GM06990 (cell line): Measurements from ENCODE around the gene XYLT1.
"Not testable (repeated sequence)": the region's sequence is repeated elsewhere in the genome, so short reads cannot be mapped to it uniquely, and the experiment has no call there.

Experiments used
- DNase-seq: peaks from one replicate; pipeline ENCODE4 v3.0.0-alpha.2; 2011; ENCODE audit not compliant: insufficient read length; ENCODE audit errors: extremely low read depth
- H3K27me3 ChIP-seq: replicated peaks from 2 replicates; pipeline ENCODE4 v1.6.0; 2011; ENCODE audit warnings: low read length; ENCODE audit not compliant: control insufficient read depth, insufficient read depth
- H3K36me3 ChIP-seq: 2 replicates; pipeline ENCODE4 v1.5.1; 2011; ENCODE audit warnings: low read length; ENCODE audit not compliant: control insufficient read depth, insufficient read depth
- H3K4me3 ChIP-seq: replicated peaks from 2 replicates; pipeline ENCODE4 v1.5.1; 2011; ENCODE audit warnings: low read depth, mild to moderate bottlenecking, control low read depth, low read length
- TF ChIP-seq, protein P1 (sequence below): IDR thresholded peaks from 2 replicates; pipeline ENCODE4 v1.5.1; 2011; ENCODE audit warnings: low read length, control low read depth, mild to moderate bottlenecking, inconsistent platforms; ENCODE audit not compliant: insufficient read depth, poor library complexity, severe bottlenecking

The XYLT1 gene

DNA sequence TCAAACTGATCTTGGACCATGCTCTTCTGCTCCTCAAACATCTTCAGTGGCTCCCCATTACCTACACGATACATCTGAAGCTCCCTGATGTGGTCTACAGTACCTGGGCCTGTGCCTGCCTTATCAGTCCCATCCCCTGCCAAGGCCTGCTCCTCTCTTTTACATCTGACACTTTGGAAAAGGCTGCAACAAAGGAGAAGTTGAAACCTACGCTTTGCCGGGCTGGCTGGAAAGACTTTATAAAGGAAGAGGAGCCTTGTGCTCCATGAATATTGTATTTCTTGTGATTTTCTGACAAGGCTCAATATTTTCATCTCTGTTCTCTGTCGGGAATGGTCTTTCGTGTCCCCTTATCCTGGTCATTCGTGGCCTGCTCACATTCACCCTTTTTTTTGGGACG lies 132.5 kb downstream of the XYLT1 start:
- no peak for DNase-seq
- H3K36me3 ChIP-seq = no peaks in the 10 kb centered on the region
- TF ChIP-seq, protein P1, sequence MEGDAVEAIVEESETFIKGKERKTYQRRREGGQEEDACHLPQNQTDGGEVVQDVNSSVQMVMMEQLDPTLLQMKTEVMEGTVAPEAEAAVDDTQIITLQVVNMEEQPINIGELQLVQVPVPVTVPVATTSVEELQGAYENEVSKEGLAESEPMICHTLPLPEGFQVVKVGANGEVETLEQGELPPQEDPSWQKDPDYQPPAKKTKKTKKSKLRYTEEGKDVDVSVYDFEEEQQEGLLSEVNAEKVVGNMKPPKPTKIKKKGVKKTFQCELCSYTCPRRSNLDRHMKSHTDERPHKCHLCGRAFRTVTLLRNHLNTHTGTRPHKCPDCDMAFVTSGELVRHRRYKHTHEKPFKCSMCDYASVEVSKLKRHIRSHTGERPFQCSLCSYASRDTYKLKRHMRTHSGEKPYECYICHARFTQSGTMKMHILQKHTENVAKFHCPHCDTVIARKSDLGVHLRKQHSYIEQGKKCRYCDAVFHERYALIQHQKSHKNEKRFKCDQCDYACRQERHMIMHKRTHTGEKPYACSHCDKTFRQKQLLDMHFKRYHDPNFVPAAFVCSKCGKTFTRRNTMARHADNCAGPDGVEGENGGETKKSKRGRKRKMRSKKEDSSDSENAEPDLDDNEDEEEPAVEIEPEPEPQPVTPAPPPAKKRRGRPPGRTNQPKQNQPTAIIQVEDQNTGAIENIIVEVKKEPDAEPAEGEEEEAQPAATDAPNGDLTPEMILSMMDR = no peak
- no peaks in the 10 kb centered on the region for H3K27me3 ChIP-seq
- H3K4me3 ChIP-seq = no peak overlapping the region

DNA sequence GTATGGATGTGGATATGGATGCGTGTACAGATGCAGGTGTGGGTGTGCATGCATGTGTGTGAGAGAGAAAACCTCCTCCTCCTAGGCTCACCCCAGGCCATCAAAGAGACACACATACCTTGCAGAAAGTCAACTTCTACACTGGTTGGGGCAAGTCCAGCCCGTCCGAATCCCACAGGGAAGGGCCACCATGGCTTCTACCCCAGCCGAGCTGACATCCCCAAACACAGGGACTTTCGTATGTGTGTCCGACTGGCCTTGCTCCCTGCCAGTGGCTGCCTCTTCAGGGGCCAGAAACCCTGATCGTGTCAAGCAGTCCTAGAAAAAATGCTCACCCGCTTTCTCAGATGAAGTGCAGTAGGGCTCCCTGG lies 134.2 kb downstream of the XYLT1 start:
- Histone ChIP-seq H3K27me3 (no peaks in the 10 kb centered on the region), H3K36me3 (no peaks in the 10 kb centered on the region), H3K4me3 (no peak overlapping the region)
- DNase-seq = no peak
- TF ChIP-seq, protein P1 = no peak

DNA sequence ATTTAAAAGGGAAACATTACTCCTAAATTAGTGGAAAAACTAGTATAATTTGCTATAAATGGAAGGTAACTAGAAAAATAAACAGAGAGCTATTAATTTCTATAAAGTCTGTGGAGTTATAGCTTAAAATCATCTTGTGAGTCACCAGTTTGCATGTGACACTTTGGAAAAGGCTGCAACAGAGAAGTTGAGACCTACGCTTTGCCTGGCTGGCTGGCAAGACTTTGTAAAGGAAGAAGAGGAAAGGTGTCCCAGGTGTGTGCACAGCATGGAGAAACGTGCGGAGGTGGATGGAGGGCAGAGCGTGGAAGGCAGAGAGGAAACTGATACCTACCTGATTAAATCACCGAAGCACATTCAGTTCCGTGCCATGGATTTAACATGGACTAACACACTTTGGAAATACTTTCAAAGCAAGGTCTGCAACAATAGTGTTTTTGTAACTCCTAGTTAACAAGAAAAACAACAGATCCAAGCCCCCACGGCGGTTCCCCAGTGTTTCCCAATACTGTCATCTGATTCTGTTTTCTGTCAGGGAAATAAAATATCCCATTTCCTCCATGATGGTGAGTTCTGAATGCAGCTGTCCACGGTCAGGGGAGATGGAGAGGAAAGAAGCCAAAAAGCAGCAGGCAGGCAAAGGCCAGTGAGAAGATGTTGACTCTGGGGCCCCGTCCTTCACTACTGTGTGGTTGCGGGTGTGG lies 134.8 kb downstream of the XYLT1 start:
- TF ChIP-seq, protein P1 = no peak
- H3K36me3 ChIP-seq = no peaks in the 10 kb centered on the region
- no peaks in the 10 kb centered on the region for H3K27me3 ChIP-seq
- H3K4me3 ChIP-seq = no peak overlapping the region
- no peak for DNase-seq

DNA sequence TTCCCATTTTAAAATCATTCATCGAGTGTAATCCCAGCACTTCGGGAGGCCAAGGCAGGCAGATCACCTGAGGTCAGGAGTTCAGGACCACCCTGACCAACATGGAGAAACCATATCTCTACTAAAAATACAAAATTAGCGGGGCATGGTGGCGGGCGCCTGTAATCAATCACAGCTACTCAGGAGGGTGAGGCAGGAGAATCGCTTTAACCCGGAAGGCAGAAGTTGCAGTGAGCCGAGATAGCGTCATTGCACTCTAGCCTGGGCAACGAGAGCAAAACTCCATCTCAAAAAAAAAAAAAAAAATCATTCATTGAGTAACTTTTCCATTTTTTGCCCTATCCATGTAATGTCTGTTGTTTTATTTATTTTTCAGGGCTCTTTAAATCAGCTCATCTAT lies 135.4 kb downstream of the XYLT1 start:
- H3K36me3 ChIP-seq, DNase-seq, H3K27me3 ChIP-seq, H3K4me3 ChIP-seq: not testable (repeated sequence)

DNA sequence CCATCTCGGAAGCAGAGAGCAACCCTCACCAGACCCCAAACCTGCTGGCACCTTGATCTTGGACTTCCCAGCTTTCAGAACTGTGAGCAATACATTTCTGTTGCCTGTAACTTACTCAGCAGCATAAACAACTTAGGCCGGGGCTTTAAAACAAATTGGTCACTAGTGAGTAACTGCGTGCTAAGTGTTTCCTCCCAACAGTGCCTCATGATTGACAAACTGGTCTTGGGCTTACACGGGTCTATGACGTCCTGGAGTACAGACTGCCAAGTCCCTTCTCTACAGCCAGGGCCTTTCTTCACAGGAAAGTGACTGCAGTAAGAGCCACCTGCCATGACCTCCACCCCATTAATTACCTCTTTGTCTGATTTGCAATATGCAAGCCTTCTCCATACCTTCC lies 136.7 kb downstream of the XYLT1 start:
- TF ChIP-seq, protein P1 = no peak
- DNase-seq = no peak
- Histone ChIP-seq H3K27me3 (no peaks in the 10 kb centered on the region), H3K4me3 (no peak overlapping the region), H3K36me3 (no peaks in the 10 kb centered on the region)

DNA sequence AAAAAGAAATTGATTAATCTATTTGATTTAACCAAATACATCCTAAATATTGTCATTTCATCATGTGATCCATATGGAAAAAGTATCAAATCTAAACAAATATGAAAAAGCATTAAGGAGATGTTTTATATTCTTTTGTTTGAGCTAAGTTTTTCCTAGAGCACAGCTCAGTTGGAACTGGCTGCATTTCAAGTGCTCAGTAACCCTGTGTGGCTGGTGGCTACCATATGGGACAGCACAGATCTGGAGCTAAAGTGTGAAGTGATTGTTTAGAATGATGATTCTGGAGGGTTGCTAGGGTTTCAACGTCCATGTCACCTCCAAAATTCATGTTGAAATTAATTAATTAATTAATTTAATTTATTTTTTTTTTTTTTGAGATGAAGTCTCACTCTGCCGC lies 137.5 kb downstream of the XYLT1 start:
- no peak for DNase-seq
- Histone ChIP-seq H3K27me3 (no peaks in the 10 kb centered on the region), H3K36me3 (no peaks in the 10 kb centered on the region), H3K4me3 (no peak overlapping the region)
- TF ChIP-seq, protein P1 = no peak
